Ovary (tissue), 3 donors: ENCODE measurements around the gene GLCCI1.

Experiments used
- CTCF ChIP-seq, 3 donors: fragments of 450-650 bp in 2 of 3; fragments of 200-600 bp in 1 of 3; IDR thresholded peaks; one replicate each; pipeline versions ENCODE4 v1.5.1 to v1.8.0; 2016 to 2022; ENCODE audit warnings: antibody characterized with exemption in 3 of 3, mild to moderate bottlenecking in 1 of 3
- POLR2A ChIP-seq: fragments of 450-650 bp; IDR thresholded peaks from one replicate; pipeline ENCODE4 v1.6.1; 2017; ENCODE audit warnings: antibody characterized with exemption, mild to moderate bottlenecking, moderate library complexity
- donor health status: DM: no; HTN: no; CAD: no.

- TF ChIP-seq CTCF (IDR thresholded peaks at IDR 0.05) = no peak
- TF ChIP-seq POLR2A = no peak
These were observed 8.5 kb upstream of the GLCCI1 start for GRCh38 chr7:7959979-7960670.
